ENCODE results near the gene LKAAEAR1.

- TF ChIP-seq POLR2AphosphoS5 (IDR thresholded peaks at IDR 0.05): no peak
- TF ChIP-seq, protein P1, sequence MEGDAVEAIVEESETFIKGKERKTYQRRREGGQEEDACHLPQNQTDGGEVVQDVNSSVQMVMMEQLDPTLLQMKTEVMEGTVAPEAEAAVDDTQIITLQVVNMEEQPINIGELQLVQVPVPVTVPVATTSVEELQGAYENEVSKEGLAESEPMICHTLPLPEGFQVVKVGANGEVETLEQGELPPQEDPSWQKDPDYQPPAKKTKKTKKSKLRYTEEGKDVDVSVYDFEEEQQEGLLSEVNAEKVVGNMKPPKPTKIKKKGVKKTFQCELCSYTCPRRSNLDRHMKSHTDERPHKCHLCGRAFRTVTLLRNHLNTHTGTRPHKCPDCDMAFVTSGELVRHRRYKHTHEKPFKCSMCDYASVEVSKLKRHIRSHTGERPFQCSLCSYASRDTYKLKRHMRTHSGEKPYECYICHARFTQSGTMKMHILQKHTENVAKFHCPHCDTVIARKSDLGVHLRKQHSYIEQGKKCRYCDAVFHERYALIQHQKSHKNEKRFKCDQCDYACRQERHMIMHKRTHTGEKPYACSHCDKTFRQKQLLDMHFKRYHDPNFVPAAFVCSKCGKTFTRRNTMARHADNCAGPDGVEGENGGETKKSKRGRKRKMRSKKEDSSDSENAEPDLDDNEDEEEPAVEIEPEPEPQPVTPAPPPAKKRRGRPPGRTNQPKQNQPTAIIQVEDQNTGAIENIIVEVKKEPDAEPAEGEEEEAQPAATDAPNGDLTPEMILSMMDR (IDR thresholded peaks at IDR 0.05): no peak
Observed at GRCh38 chr20:64083804-64084684, at the start of gene LKAAEAR1.
